Measurements from ENCODE around the gene TPRG1L. TPM values are rescaled to one million over a fixed set of nuclear protein-coding genes. Genes with fewer than 3 reads are reported as not detected.

Gene TPRG1L
- total RNA-seq, 2 experiments from 2014 or later, result 9.2 to 10.4 TPM

DNA sequence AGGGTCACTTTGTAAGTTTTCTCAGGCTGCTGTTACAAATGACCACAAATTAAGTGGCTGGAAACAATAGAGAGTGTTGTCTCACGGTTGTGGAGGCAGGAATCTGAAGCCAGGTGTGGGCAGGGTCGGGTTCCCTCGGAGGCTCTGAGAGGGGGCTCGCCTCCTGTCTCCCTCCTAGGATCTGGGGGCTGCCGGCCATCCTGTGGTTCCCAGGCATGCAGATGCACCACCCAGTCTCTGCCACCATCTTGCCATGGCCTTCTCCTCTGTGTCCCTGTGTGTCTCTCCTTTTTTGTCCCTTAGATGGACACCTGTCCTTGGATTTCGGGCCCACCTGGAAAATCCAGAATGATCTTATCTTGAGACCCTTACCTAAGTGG lies 32.3 kb downstream of the TPRG1L start:
- Mint-ChIP-seq H3K27ac (no peak overlapping the region), H3K4me3 (no peak overlapping the region), H3K27me3 (peaks cover 42% of the 10 kb centered on the region), H3K9me3 (no peaks in the 10 kb centered on the region), H3K4me1 (ENCODE audit: low read depth) (peaks cover 13% of the 10 kb centered on the region), H3K36me3 (no peaks in the 10 kb centered on the region)
- ChIA-PET POLR2A (no interaction called here), CTCF (no interaction called here)
- no peak for DNase-seq
- intact Hi-C loops (cut with micrococcal nuclease), result loop anchor here (10.0 kb wide), 1 partner anchor 248 kb away; the partner anchor contains the start of gene C1orf174

DNA sequence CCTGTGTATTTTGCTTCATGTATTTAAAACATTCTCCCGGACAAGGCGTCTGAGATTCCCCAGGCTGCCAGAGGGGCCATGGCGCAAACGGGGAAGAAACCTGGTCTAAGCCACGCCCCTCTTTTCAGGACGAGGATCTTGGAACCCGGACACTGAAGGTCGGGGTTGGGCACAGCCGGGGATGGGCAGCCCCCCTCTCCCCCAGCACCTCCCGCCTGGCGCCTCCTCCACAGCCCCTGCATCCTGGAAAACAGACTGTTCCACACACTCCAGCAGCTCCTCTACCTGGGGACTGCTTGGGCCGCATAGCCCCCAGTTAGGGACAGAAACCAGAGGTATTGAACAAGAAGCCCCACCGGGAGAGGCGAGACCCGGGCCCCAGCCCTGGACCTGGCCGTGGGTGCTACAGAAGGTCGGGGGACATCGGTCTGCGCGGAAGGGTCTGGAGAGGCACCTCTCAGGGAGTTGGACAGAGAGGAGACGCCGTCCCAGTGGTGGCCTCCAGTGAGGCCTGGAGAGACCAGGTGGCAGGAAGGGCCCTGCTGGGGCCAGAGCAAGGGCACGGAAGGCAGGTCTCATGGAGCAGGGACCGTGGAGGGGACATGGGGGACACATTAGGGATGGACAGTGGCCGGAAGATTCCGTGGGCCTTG lies 32.9 kb downstream of the TPRG1L start:
- no peak overlapping the region for H3K27ac Mint-ChIP-seq
- intact Hi-C loops (cut with micrococcal nuclease), result loop anchor here (10.0 kb wide), 1 partner anchor 247 kb away; the partner anchor contains the start of gene C1orf174
- H3K9me3 Mint-ChIP-seq, result no peaks in the 10 kb centered on the region
- peaks cover 13% of the 10 kb centered on the region for H3K4me1 Mint-ChIP-seq (ENCODE audit: low read depth)
- no peak for DNase-seq
- peaks cover 42% of the 10 kb centered on the region for H3K27me3 Mint-ChIP-seq
- ChIA-PET POLR2A (no interaction called here), CTCF (no interaction called here)
- H3K4me3 Mint-ChIP-seq, result no peak overlapping the region
- H3K36me3 Mint-ChIP-seq, result no peaks in the 10 kb centered on the region

DNA sequence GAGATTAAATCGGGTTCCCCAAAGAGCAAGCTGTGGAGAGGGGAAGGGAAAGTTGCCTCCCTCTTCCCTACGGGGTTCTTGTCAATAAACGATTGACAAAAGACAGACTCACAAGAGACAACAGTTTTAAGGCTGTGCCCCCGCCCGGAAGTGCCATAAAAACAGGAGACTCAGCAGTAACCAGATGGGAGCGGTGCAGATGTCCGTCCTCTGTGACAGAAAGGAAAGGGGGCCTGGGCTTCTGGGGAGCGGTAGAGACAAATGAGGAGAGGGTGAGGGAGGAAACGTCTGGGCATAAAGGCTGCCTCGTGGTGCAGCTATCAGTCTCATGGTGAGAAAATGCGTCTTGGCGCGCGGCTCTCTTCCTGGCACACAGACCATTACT lies 33.4 kb downstream of the TPRG1L start:
- POLR2A ChIA-PET, result no interaction called here
- DNase-seq, result no peak
- Mint-ChIP-seq H3K4me1 (ENCODE audit: low read depth) (peaks cover 13% of the 10 kb centered on the region), H3K36me3 (no peaks in the 10 kb centered on the region), H3K9me3 (no peaks in the 10 kb centered on the region), H3K27ac (no peak overlapping the region), H3K4me3 (no peak overlapping the region), H3K27me3 (peaks cover 40% of the 10 kb centered on the region)
- intact Hi-C loops (cut with micrococcal nuclease), result loop anchor here (10.0 kb wide), 1 partner anchor 247 kb away; the partner anchor contains the start of gene C1orf174
- CTCF ChIA-PET, result no interaction called here

DNA sequence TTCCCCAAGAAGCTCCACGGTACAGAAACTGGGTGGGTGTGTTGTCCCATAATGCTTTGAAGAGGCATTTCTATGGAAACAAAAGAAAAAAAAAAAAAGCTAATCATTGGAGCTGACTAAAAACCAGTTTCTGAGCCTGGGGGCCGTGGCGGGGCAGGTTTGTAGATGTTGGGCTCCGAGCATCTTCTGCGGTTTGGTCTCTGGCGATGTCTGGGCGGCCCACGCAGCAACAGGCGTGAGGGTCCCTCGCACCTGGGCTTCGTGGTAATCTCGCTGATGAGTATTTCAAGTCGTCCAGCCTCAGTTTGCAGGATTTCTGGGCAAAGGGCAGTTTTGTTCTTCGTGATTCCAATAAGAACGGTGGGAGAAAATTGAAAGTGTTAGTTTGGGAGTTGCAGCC lies 34.3 kb downstream of the TPRG1L start:
- intact Hi-C loops (cut with micrococcal nuclease), result loop anchor here (10.0 kb wide), 1 partner anchor 246 kb away; the partner anchor contains the start of gene C1orf174
- Mint-ChIP-seq H3K4me3 (no peak overlapping the region), H3K27me3 (peaks cover 31% of the 10 kb centered on the region), H3K4me1 (ENCODE audit: low read depth) (peaks cover 13% of the 10 kb centered on the region), H3K27ac (no peak overlapping the region), H3K36me3 (no peaks in the 10 kb centered on the region), H3K9me3 (no peaks in the 10 kb centered on the region)
- DNase-seq, result no peak
- ChIA-PET POLR2A (no interaction called here), CTCF (no interaction called here)

DNA sequence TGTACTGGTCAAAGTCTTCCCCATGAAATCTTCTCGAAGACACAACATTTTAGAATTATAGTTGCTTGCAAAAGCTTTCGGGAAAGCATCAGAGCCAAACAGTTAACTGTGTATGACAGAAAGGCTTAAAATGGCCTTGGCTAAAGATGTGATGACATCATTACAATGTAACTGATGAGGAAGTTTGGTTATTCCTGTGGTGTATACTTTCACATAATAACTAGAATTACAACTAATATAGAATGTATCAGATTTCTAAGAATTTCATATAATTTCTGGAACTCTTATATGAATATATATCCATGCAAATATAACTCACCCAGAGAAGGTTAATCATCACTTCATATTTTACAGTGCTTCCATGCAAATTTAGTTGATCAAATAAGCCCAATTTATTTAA lies 35.9 kb downstream of the TPRG1L start:
- intact Hi-C loops (cut with micrococcal nuclease), result no loop called here
- DNase-seq, result no peak
- Mint-ChIP-seq H3K27me3 (peaks cover 21% of the 10 kb centered on the region), H3K4me3 (no peak overlapping the region), H3K4me1 (ENCODE audit: low read depth) (peaks cover 13% of the 10 kb centered on the region), H3K36me3 (no peaks in the 10 kb centered on the region), H3K9me3 (no peaks in the 10 kb centered on the region), H3K27ac (no peak overlapping the region)
- ChIA-PET CTCF (no interaction called here), POLR2A (no interaction called here)

DNA sequence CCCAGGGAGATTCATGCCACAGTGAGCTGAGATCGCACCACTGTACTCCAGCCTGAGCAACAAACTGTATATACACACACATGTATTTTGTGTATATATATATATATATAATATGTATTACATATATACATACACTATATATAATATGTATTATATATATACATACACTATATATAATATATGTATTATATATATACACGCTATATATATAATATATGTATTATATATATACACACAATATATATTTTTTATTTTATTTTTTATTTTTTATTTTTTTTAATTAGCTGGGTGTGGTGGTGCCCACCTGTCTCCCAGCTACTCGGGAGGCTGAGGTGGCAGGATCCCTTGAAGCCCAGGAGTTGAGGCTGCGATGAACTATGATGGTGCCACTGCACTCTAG lies 36.8 kb downstream of the TPRG1L start:
- H3K4me1 Mint-ChIP-seq (ENCODE audit: low read depth), result peaks cover 6% of the 10 kb centered on the region
- ChIA-PET POLR2A (no interaction called here), CTCF (no interaction called here)
- no peak for DNase-seq
- intact Hi-C loops (cut with micrococcal nuclease), result no loop called here
- no peaks in the 10 kb centered on the region for H3K9me3 Mint-ChIP-seq
- H3K27me3 Mint-ChIP-seq, result peaks cover 16% of the 10 kb centered on the region
- no peak overlapping the region for H3K4me3 Mint-ChIP-seq
- no peaks in the 10 kb centered on the region for H3K36me3 Mint-ChIP-seq
- no peak overlapping the region for H3K27ac Mint-ChIP-seq

DNA sequence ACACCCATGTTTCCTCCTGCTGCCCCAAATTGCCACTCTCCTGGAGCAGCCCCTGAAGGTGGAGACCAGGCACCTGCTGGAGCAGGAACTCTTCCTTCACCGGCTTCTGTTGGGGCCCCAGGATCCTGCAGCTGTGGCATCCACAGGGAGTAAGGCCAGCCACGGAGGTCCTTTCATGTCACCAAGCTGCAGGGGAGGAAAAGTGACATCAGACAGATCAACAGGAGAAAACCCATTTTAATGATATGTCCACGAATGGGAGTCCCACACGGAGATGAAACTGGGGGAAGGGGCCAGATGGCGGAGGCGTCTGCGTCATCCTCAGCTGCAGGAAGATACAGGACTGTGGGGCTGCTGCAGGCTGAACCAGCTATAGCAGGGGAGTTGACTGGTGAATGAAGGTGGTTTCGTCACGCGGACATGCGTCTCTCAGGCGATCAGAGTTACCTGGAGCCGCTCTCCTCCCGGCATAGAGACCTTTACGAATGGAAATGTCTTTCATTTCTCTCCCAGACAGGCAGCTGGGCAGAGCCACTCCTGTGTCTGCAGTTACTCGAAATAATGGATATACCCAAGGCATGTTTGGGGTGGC lies 37.4 kb downstream of the TPRG1L start:
- Mint-ChIP-seq H3K4me3 (no peak overlapping the region), H3K27ac (no peak overlapping the region), H3K36me3 (no peaks in the 10 kb centered on the region), H3K4me1 (ENCODE audit: low read depth) (peaks cover 1% of the 10 kb centered on the region), H3K9me3 (no peaks in the 10 kb centered on the region), H3K27me3 (peaks cover 10% of the 10 kb centered on the region)
- CTCF ChIA-PET, result no interaction called here
- POLR2A ChIA-PET, result no interaction called here
- intact Hi-C loops (cut with micrococcal nuclease), result no loop called here
- no peak for DNase-seq

DNA sequence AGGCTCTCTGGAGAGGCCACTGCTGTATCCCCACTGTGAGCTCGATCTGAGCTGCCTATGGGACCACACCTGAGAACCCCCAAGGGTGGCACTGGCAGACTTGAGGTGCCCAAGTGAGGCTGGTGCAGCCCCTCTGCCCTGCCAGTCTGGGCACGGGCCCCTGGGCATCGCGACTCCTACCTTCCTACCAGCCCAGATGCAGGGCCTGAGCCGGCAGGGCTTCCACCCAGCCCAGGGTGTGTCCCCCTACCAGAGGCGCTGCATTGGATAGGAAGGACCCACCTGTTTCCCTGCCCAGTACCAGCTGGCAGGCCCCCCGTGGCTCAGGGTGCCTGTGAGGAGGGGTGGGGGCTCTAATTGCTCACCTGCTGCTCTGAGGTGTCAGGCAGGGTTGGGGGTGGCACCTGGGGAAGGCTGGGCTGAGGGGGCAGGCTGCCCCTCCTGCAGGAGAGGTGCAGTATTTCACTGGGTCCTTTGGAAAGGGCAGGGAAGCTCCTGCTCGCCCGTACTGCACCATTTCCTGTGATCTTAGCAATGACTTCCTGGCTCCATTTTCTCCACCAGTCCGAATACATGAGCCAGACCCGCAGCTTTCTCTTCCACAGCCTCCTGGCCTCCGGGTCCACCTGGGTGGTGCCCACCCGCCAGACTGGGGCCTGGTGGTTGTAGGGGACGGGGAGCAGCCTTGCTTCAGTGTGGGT lies 39.3 kb downstream of the TPRG1L start:
- CTCF ChIA-PET, result no interaction called here
- no peaks in the 10 kb centered on the region for H3K4me1 Mint-ChIP-seq (ENCODE audit: low read depth)

DNA sequence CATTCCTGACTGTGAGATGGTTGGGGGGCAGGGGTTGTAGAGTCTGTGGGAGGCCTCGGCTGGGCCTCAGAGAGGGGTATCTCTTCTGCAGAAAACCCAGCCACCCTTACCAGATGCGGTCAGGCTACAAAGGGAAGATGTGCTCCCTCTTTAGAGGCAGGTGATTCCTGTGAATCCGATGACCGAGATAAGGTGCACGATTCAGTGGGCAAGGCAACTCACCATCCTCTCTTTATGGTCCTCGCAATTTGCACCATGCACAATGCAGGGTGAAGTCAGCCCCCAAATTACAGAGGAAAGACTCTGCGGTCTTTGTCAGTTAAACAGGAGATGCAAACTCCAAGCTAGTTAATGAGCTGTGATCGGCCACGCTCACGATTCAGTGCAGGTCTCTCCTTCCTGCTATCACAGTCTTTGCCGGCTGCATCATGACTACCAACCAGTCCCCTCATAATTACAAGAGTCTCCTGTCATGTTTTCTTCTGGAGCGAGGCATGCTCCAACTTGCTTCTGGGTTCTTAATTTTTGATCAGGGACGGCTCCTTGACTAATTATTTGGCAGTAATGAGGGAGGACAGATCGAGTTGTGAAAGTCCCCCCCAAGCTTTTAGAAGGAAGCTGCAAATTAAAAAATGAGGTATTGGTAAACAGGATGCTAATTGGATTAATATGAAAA lies 40.0 kb downstream of the TPRG1L start:
- H3K36me3 Mint-ChIP-seq, result no peaks in the 10 kb centered on the region
- H3K27me3 Mint-ChIP-seq, result peaks cover 5% of the 10 kb centered on the region
- H3K4me1 Mint-ChIP-seq (ENCODE audit: low read depth), result no peaks in the 10 kb centered on the region
- POLR2A ChIA-PET, result no interaction called here
- DNase-seq, result no peak
- H3K27ac Mint-ChIP-seq, result no peak overlapping the region
- H3K9me3 Mint-ChIP-seq, result no peaks in the 10 kb centered on the region
- intact Hi-C loops (cut with micrococcal nuclease), result no loop called here
- H3K4me3 Mint-ChIP-seq, result no peak overlapping the region
- CTCF ChIA-PET, result interaction anchor here (1.9 kb wide), 1 partner anchor 31 kb away, joined by 4 read pairs; no protein-coding TSS in a partner anchor

More for the DNA sequence above, 39.3 kb downstream of the TPRG1L start:
- no peak overlapping the region for H3K4me3 Mint-ChIP-seq
- POLR2A ChIA-PET, result no interaction called here
- no peak overlapping the region for H3K27ac Mint-ChIP-seq
- DNase-seq, result no peak
- no peaks in the 10 kb centered on the region for H3K9me3 Mint-ChIP-seq
- intact Hi-C loops (cut with micrococcal nuclease), result no loop called here
- H3K36me3 Mint-ChIP-seq, result no peaks in the 10 kb centered on the region
- H3K27me3 Mint-ChIP-seq, result peaks cover 5% of the 10 kb centered on the region

DNA sequence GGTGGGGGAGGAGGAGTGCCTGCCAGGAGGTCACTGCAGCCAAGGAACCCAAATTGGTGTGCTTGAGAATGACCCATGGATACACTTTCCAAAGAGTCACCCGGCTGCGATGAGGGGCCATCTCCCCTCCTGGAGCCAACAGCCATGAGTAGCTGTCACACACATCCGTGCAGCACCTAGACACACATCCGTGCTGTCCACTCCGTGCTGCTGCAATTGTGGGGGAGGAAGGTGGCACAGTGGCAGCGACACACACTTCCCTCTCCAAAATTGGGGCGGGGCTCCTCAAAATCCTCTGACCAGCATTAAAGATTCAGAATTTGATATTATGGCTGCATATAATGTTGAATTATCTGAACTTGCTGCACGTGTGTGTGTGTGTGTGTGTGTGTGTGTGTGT lies 43.3 kb downstream of the TPRG1L start:
- DNase-seq, result no peak
- H3K4me1 Mint-ChIP-seq (ENCODE audit: low read depth), result no peaks in the 10 kb centered on the region
- CTCF ChIA-PET, result no interaction called here
- POLR2A ChIA-PET, result no interaction called here
- no peak overlapping the region for H3K4me3 Mint-ChIP-seq
- no peaks in the 10 kb centered on the region for H3K9me3 Mint-ChIP-seq
- intact Hi-C loops (cut with micrococcal nuclease), result no loop called here
- peaks cover 7% of the 10 kb centered on the region for H3K27me3 Mint-ChIP-seq
- no peak overlapping the region for H3K27ac Mint-ChIP-seq
- no peaks in the 10 kb centered on the region for H3K36me3 Mint-ChIP-seq

DNA sequence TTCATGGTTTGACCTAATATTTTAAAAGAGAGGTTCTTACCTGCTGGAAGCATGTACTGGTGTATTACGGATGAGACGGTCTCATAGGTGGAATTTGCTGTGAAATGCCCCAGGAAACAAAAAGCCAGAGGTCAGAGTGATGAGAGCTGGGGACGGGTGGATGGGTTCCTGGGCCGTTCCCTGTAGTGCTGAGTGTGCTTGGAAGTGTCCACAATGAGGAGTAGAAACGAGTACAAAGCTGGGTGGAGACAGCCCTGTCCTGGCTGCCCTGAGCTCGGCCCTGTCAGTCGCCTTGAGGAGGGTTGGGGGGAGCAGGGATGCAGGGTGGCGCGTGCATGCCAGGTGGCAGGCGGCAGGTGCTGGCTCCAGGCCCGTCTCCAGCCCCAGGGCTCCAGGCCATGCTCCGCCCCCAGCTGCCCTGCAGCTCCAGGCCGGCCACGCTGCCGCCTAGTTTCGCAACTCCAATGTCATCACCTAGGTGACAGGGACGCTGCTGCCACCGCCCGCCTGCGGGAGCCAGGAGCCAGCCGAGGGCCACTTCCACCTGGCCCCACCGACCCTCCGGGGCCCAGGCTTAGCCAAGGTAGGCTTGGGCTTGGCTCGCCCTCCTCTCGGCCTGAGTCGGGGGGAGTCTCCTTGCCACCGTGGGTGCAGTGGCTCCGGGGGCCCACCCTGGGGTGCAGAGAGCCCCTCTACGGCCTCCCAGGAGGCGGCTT lies 43.9 kb downstream of the TPRG1L start:
- Mint-ChIP-seq H3K4me1 (ENCODE audit: low read depth) (peaks cover 4% of the 10 kb centered on the region), H3K4me3 (no peak overlapping the region), H3K9me3 (no peaks in the 10 kb centered on the region), H3K27ac (no peak overlapping the region), H3K36me3 (no peaks in the 10 kb centered on the region), H3K27me3 (peaks cover 12% of the 10 kb centered on the region)
- POLR2A ChIA-PET, result no interaction called here
- intact Hi-C loops (cut with micrococcal nuclease), result no loop called here
- CTCF ChIA-PET, result interaction anchor here (1.1 kb wide), 1 partner anchor 216 kb away, joined by 3 read pairs; no protein-coding TSS in a partner anchor
- DNase-seq, result no peak

DNA sequence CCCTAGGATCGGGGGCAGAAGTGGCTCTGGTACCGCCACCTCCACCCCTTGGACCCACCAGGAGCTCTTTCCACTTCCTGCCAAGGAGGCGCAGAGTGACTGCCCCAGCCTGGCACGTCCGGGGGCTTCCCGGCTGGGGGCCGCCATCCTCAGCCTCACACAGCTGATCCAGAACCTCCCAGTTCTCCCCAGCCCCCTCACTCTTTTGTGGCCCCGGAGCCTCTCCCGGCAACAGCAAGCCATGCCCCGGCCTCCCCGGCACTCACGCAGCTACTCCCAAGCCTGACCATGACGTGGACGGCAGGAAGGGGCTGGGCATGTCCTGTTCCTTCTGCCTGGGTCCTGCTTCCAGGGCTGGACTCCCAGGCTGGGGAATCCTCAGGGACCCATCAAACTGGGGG lies 44.6 kb downstream of the TPRG1L start:
- no peaks in the 10 kb centered on the region for H3K9me3 Mint-ChIP-seq
- POLR2A ChIA-PET, result no interaction called here
- no peak overlapping the region for H3K27ac Mint-ChIP-seq
- H3K4me3 Mint-ChIP-seq, result no peak overlapping the region
- H3K36me3 Mint-ChIP-seq, result no peaks in the 10 kb centered on the region
- intact Hi-C loops (cut with micrococcal nuclease), result no loop called here
- peaks cover 4% of the 10 kb centered on the region for H3K4me1 Mint-ChIP-seq (ENCODE audit: low read depth)
- H3K27me3 Mint-ChIP-seq, result peaks cover 12% of the 10 kb centered on the region
- CTCF ChIA-PET, result interaction anchor here (1.1 kb wide), 1 partner anchor 217 kb away, joined by 3 read pairs; no protein-coding TSS in a partner anchor
- DNase-seq, result no peak

Data from activated CD4-positive, alpha-beta memory T cell treated with anti-CD3 and anti-CD28 coated beads for 36 hours (primary cell).